HG02970 (cell line): ENCODE results near the gene CNGA1.
A peak's percentile ranks its signal among the peaks of the same experiment; 100 is the strongest.

Source experiments
- ATAC-seq: cut with Tn5 transposase; IDR thresholded peaks from one replicate; pipeline ENCODE4 v1.9.1; 2021; ENCODE audit warnings: mild to moderate bottlenecking, moderate library complexity, moderate number of reproducible peaks; ENCODE audit not compliant: unreplicated experiment, low FRiP score

Gene CNGA1

DNA sequence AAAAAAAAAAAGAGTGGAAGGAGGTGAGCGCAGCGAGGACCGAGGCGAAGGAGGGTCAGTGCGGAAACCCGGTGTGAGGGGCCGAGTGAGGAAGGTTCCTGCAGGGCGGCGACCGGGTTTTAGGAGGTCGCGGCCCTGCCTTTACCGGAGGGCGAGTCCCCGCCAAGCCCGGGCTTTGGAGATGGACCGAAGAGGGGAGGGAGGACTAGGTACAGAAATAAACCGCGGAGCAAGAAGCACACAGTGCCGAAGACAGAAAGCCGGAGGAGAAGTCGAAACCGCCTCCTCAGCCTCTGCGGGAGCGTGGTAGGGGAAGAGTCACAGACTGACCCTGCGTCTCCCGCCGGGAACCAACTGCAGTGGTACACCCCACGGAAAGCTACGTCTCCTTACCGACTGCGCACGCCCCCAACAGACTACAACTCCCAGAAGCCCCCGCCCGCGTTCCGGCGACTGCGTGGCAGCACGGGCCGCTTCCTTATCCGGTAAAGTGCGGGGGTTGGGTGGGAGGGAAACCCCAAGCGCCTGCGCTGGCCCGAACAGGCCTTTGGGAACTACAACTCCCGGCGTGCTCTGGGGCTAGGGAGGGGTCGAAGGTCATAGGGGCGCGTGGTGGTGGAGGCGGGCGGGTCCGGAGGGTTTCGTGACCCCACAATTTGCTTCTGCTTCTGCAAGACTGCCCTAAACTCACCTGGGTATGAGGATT is 102.1 kb downstream of the CNGA1 start, which contains the start of gene NFXL1:
Gene NFXL1, minus strand, starts transcription at position 364 of the 706 bp plus-strand sequence. CDS start 380 bp downstream, outside the sequence.
- peak; percentile 98 for ATAC-seq

DNA sequence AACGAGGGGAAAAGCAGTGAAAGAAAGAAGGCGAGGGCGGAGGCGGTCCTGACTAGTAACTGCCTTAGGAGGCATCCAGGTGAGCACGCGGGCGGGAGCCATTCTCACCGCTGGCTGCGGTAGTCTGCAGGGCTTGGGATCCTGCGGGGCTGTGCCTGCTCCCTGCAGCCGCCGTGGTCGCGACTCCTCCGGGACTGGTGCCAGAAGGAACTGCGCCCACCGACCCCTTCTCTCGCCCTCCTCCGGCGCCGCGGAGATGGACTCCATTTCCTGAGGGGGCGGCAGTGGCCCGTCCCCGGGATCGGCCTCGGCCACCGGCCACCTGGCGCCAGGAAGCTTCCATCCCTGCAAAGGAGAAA is 102.6 kb downstream of the CNGA1 start:
- peak; percentile 21 for ATAC-seq

DNA sequence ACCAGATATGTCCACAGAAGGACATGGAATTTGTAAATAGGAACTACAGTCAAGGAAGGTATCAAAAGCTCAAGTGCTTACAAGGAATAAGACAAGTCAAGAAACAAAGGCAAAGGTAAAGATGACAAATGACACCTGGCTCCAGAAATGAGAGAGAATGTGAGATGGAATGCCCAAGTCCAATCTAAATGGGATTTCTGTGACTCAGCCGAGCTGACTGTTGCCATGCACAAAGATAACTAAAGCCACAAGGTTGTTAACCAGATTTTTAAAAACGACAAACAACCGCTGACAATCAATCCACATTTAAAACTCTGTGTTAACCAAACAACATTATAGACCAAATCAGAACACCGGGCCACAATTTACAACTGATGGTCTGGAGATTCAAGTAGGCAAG is 103.2 kb downstream of the CNGA1 start:
- ATAC-seq = no peak

DNA sequence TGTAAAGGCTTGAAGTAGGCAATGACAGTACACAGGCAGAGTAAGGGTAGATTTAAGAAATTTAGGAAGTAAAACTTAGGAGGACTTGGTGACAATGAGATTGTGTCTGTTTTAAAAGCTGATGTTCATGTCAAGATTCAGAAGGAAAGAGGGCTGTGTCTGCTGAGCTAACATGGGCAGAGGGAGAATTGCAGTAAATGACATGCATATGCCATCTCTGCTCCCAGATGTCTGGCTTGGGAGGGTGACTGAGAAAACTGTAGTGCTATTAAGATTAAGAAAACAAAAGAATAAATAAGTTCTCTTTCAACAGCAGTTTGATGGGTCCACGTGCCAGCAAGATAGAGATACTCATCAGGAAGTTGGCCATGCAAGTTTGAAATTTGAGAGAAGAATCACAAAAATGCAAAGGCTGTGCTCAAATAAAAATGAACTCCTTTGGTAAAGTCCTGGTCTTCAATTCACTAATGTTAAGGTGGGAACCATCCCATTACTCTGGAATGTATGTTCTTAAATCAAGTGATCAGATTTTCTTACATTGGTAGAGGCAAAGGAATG is 109.3 kb downstream of the CNGA1 start:
- no peak for ATAC-seq

DNA sequence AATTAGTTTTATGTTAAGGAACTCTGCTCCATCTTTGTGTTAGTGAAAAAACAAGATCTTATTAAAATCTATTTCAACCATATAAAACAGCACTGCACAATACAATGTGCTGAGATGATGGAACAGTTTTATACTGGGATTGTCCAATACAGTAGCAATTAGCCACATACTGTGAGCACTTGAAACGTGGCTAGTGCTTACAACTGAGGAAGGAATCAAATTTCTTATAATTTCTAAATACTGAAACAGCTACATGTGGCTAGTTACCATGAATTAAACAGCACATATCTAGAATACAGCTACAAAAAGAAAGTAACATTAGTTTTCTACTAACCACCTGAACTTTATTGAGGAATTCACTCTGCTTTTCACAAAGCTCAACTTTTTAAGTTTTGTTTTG is 116.8 kb downstream of the CNGA1 start:
- ATAC-seq = no peak

DNA sequence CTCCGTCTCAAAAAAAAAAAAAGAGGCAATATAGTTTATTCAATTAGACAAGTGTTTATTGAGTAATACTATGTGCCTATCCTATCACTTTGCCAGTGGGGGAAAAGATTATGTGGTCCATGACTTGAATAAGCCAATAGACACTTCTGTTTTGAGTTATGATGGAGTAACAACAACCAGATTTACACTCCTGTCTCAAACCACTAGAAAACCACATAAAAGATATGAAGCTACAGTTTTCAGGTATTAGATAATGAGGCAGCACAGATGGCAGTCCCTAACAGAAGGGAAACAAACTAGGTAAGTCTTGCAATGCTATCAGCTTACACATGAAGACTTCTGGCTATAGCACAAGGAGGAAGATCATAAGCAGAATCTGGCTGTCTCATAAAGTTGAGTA is 124.6 kb downstream of the CNGA1 start:
- no peak for ATAC-seq
